Heart left ventricle (tissue), 16 donors: Measurements from ENCODE around the gene SERTAD2. TPM values are rescaled to one million over a fixed set of nuclear protein-coding genes. Genes with fewer than 3 reads are reported as not detected.
A peak's percentile ranks its signal among the peaks of the same experiment; 100 is the strongest.

ENCODE experiments used
- ATAC-seq, 4 donors: fragments of 200-7000 bp; cut with Tn5 transposase; one replicate each; pipeline ENCODE4 v1.9.1; 2020 to 2022; ENCODE audit warnings: moderate library complexity in 4 of 4, mild to moderate bottlenecking in 3 of 4, moderate number of reproducible peaks in 1 of 4
- DNase-seq, 5 donors: peaks; one replicate each; pipeline ENCODE4 v3.0.0-alpha.2; 2020
- H3K27ac ChIP-seq, 12 donors: fragments of 200-600 bp; sonication (generic) in 4 of 12; one replicate each; pipeline versions ENCODE4 v1.5.0 to v1.8.0; 2016 to 2022; ENCODE audit warnings: mild to moderate bottlenecking in 2 of 12
- H3K27me3 ChIP-seq, 9 donors: fragments of 200-600 bp; sonication (generic) in 2 of 9; one replicate each; pipeline versions ENCODE4 v1.5.1 to v1.8.0; 2016 to 2022; ENCODE audit warnings: mild to moderate bottlenecking in 3 of 9
- H3K36me3 ChIP-seq, 9 donors: fragments of 200-600 bp; sonication (generic) in 2 of 9; one replicate each; pipeline versions ENCODE4 v1.5.0 to v1.8.0; 2018 to 2022; ENCODE audit warnings: mild to moderate bottlenecking in 2 of 9
- H3K4me1 ChIP-seq, 12 donors: fragments of 200-600 bp; sonication (generic) in 4 of 12; one replicate each; pipeline versions ENCODE4 v1.5.0 to v1.8.0; 2016 to 2022; ENCODE audit warnings: mild to moderate bottlenecking in 3 of 12
- H3K4me3 ChIP-seq, 12 donors: fragments of 200-600 bp; sonication (generic) in 4 of 12; one replicate each; pipeline versions ENCODE4 v1.5.0 to v1.8.0; 2017 to 2022; ENCODE audit warnings: mild to moderate bottlenecking in 9 of 12, moderate library complexity in 4 of 12
- H3K9me3 ChIP-seq, 12 donors: fragments of 200-600 bp; sonication (generic) in 4 of 12; one replicate each; pipeline versions ENCODE4 v1.5.0 to v1.8.0; 2016 to 2022; ENCODE audit warnings: mild to moderate bottlenecking in 1 of 12
- POLR2A ChIP-seq, 2 donors: fragments of 450-650 bp; IDR thresholded peaks; one replicate each; pipeline ENCODE4 v1.6.1; 2017; ENCODE audit warnings: antibody characterized with exemption in 2 of 2, mild to moderate bottlenecking in 2 of 2, moderate library complexity in 2 of 2
- WGBS, 4 donors: extraction: QIAGEN DNeasy Blood & Tissue Kit in 2 of 4; methylation state at CpG; one replicate each; pipeline versions ENCODE4 v1.1.5 to v1.1.7; 2013 to 2018; 5-methylcytosine and 5-hydroxymethylcytosine counted together
- intact Hi-C, 10 donors: fragments of 100-400 bp; cut with DNase I; formaldehyde crosslinking; loops; one replicate each; pipeline versions ENCODE4 v1.11.1 to v1.14.2; 2022
- polyA plus RNA-seq, 2 donors: library from polyadenylated mRNA; stranded (reverse); fragments of 200-250 nt; gene quantifications; one replicate each; pipeline ENCODE4 v1.2.3, GENCODE V29; 2013
- total RNA-seq, 9 donors: library from RNA; depleted of rRNA in 2 of 9; stranded (reverse); fragments of >200 nt in 2 of 9; fragmentation: NEBNext Ultra II Directional in 3 of 9; extraction: Animal tissue kit (Norgen Biotek cat#: 25700) in 3 of 9; gene quantifications; one replicate each; pipeline versions ENCODE4 v1.1.0 to v1.2.4, GENCODE V29; 2016 to 2023
- TF ChIP-seq, protein P1 (sequence below), 12 donors: fragments of 200-600 bp; sonication (generic) in 4 of 12; IDR thresholded peaks; one replicate each; pipeline versions ENCODE4 v1.5.0 to v1.8.0; 2018 to 2022; ENCODE audit warnings: antibody characterized with exemption in 12 of 12, mild to moderate bottlenecking in 5 of 12
- donor health status: ischemic (EF 13 %, LVEDD 7.1; RV severe dilation, severe dysfunction).
- donor health status: healthy with polysubstance abuse.
- donor health status: DM: no; HTN: yes; CAD: no.
- donor health status: DM: no; HTN: no; CAD: no.
- donor health status: ischemic (EF 25% LVEDD 6.9; RV normal size, moderate dysfunction).
- donor health status: ischemic (EF 25% LVEDD 5.7; RV mildly dilated, moderate dysfunction).
- donor health status: healthy.
- donor health status: DM: yes; HTN: yes; CAD: no.
- donor health status: ischemic (EF 35%, LVEDD 5.7; RV mildly dilated, moderate dysfunction).
- donor health status: nonischemic (EF 11% LVEDD 7.7; RV severe dilation, severe dysfunction).
- donor health status: DM: yes; HTN: yes; CAD: no.
- donor health status: PGD.
- donor health status: ischemic (EF 29% LVEDD 5.4; RV normal size, mild dysfunction).
- donor health status: nonischemic (EF 23%, LVEDD 6.1; RV moderate dilation, normal function).

The SERTAD2 gene
- total and polyA plus RNA-seq, 11 donors, result 5.1 to 21.6 (median 15.5) TPM

GRCh38 chr2:64650722-64651338 is 2.9 kb downstream of the SERTAD2 start:
- TF ChIP-seq POLR2A (IDR thresholded peaks at IDR 0.05), result no peak
- TF ChIP-seq, protein P1, sequence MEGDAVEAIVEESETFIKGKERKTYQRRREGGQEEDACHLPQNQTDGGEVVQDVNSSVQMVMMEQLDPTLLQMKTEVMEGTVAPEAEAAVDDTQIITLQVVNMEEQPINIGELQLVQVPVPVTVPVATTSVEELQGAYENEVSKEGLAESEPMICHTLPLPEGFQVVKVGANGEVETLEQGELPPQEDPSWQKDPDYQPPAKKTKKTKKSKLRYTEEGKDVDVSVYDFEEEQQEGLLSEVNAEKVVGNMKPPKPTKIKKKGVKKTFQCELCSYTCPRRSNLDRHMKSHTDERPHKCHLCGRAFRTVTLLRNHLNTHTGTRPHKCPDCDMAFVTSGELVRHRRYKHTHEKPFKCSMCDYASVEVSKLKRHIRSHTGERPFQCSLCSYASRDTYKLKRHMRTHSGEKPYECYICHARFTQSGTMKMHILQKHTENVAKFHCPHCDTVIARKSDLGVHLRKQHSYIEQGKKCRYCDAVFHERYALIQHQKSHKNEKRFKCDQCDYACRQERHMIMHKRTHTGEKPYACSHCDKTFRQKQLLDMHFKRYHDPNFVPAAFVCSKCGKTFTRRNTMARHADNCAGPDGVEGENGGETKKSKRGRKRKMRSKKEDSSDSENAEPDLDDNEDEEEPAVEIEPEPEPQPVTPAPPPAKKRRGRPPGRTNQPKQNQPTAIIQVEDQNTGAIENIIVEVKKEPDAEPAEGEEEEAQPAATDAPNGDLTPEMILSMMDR (IDR thresholded peaks at IDR 0.05), result no peak
- no peaks in the 10 kb centered on the region for H3K36me3 ChIP-seq
- intact Hi-C loops, result loop anchor here in 8 of 10 donors (2.0 to 10.0 kb wide), 7 partner anchors 64 to 784 kb away; partner anchors contain the start of genes AFTPH (in 1 of the 8) and SPRED2 (in 1 of the 8)
- H3K9me3 ChIP-seq, result no peaks in the 10 kb centered on the region
- no peaks in the 10 kb centered on the region for H3K27me3 ChIP-seq
- DNase-seq (no peak), ATAC-seq (no peak)
- WGBS, 4 donors, result 76 to 84% (median 80%) methylated on average over 5 of the region's 5 CpGs
- peaks cover 0 to 77% (median 61%) of the 10 kb centered on the region in 12 donors for H3K4me1 ChIP-seq
- H3K4me3 ChIP-seq, result no peak overlapping the region
- peak overlapping the region in 3 of 12 donors; percentile 97 to 99 (median 97) for H3K27ac ChIP-seq

GRCh38 chr2:64650296-64650695 is 3.4 kb downstream of the SERTAD2 start:
- ATAC-seq, result no peak
- no peak for DNase-seq
- Histone ChIP-seq H3K27me3 (no peaks in the 10 kb centered on the region), H3K27ac (peak overlapping the region in 5 of 12 donors; percentile 6 to 54 (median 49)), H3K4me3 (no peak overlapping the region), H3K36me3 (no peaks in the 10 kb centered on the region), H3K4me1 (peaks cover 2 to 81% (median 63%) of the 10 kb centered on the region in 12 donors), H3K9me3 (no peaks in the 10 kb centered on the region)
- TF ChIP-seq POLR2A (IDR thresholded peaks at IDR 0.05), result no peak
- TF ChIP-seq, protein P1 (IDR thresholded peaks at IDR 0.05), result no peak
- intact Hi-C loops, result loop anchor here in 8 of 10 donors (2.0 to 10.0 kb wide), 7 partner anchors 63 to 785 kb away; partner anchors contain the start of genes AFTPH (in 1 of the 8) and SPRED2 (in 1 of the 8)
- WGBS, 4 donors, result 57 to 66% (median 65%) methylated on average over 5 of the region's 5 CpGs

GRCh38 chr2:64649626-64650025 is 4.1 kb downstream of the SERTAD2 start:
- intact Hi-C loops, result loop anchor here (2.0 to 10.0 kb wide), 12 partner anchors 42 to 785 kb away; partner anchors contain the start of genes AFTPH (in 4 of the 10) and SPRED2 (in 1 of the 10)
- ATAC-seq (peak in 2 of 4 donors; percentile 7 to 9), DNase-seq (peak in 2 of 5 donors; percentile 36 to 48)
- 47 to 55% (median 53%) methylated on average over 5 of the region's 5 CpGs for WGBS, 4 donors
- TF ChIP-seq POLR2A (IDR thresholded peaks at IDR 0.05), result no peak
- TF ChIP-seq, protein P1 (IDR thresholded peaks at IDR 0.05), result no peak
- Histone ChIP-seq H3K4me3 (peak overlapping the region in 1 of 12 donors; percentile 5), H3K4me1 (peaks cover 2 to 77% (median 58%) of the 10 kb centered on the region in 12 donors), H3K27me3 (no peaks in the 10 kb centered on the region), H3K9me3 (no peaks in the 10 kb centered on the region), H3K36me3 (no peaks in the 10 kb centered on the region), H3K27ac (peak overlapping the region in 11 of 12 donors; percentile 5 to 58 (median 48))

GRCh38 chr2:64649013-64649484 is 4.7 kb downstream of the SERTAD2 start:
- no peaks in the 10 kb centered on the region for H3K9me3 ChIP-seq
- no peak for ATAC-seq
- H3K4me3 ChIP-seq, result peak overlapping the region in 1 of 12 donors; percentile 5
- H3K27me3 ChIP-seq, result no peaks in the 10 kb centered on the region
- DNase-seq, result no peak
- intact Hi-C loops, result loop anchor here in 9 of 10 donors (5.0 to 10.0 kb wide), 7 partner anchors 42 to 218 kb away; partner anchors contain the start of gene AFTPH (in 3 of the 9)
- no peaks in the 10 kb centered on the region for H3K36me3 ChIP-seq
- TF ChIP-seq POLR2A (IDR thresholded peaks at IDR 0.05), result no peak
- TF ChIP-seq, protein P1 (IDR thresholded peaks at IDR 0.05), result no peak
- peak overlapping the region in 11 of 12 donors; percentile 6 to 58 (median 38) for H3K27ac ChIP-seq
- 46 to 57% (median 51%) methylated on average over 6 of the region's 6 CpGs for WGBS, 4 donors
- H3K4me1 ChIP-seq, result peaks cover 5 to 79% (median 59%) of the 10 kb centered on the region in 12 donors
